ENCODE data around the gene MYL5. TPM values are rescaled to one million over a fixed set of nuclear protein-coding genes. Genes with fewer than 3 reads are reported as not detected.
"Not testable (repeated sequence)": the region's sequence is repeated elsewhere in the genome, so short reads cannot be mapped to it uniquely, and the experiment has no call there.

Gene MYL5
- total RNA-seq, 1 experiment from 2014 or later: 17.1 TPM

GRCh38 chr4:667545-667925, 6.8 kb upstream of the MYL5 start:
- Histone ChIP-seq H3K4me1 (no peaks in the 10 kb centered on the region), H3K27me3 (replicated peaks; ENCODE audit: control insufficient read depth, insufficient read depth, low read length) (no peaks in the 10 kb centered on the region), H3K4me3 (ENCODE audit: low read depth, low read length) (no peak overlapping the region), H3K36me3 (ENCODE audit: control insufficient read depth, insufficient read depth, low read length) (peaks cover 2% of the 10 kb centered on the region; the same call in 1 of the 2 replicates), H3K9me3 (no peaks in the 10 kb centered on the region)
- H3K4me1 Mint-ChIP-seq (ENCODE audit: low read depth, unreplicated experiment): no peaks in the 10 kb centered on the region
- H3K27me3 Mint-ChIP-seq (ENCODE audit: insufficient read depth, unreplicated experiment): no peaks in the 10 kb centered on the region
- H3K36me3 Mint-ChIP-seq (ENCODE audit: insufficient read depth, unreplicated experiment): peaks cover 19% of the 10 kb centered on the region
- no peaks in the 10 kb centered on the region for H3K9me3 Mint-ChIP-seq (ENCODE audit: unreplicated experiment)
- intact Hi-C loops (cut with micrococcal nuclease; ENCODE audit: unreplicated experiment): no loop called here
- no peak overlapping the region for H3K4me3 Mint-ChIP-seq (ENCODE audit: unreplicated experiment)
- ChIA-PET POLR2A (interaction anchor here (0.6 kb wide), 1 partner anchor 56 kb away, joined by 6 read pairs; no protein-coding TSS in a partner anchor), CTCF (interaction anchor here (0.6 kb wide), 1 partner anchor 123 kb away, joined by 3 read pairs; no protein-coding TSS in a partner anchor)
- H3K27ac Mint-ChIP-seq (ENCODE audit: unreplicated experiment): no peak overlapping the region
- no TSS peak for BruUV-seq (replicated peaks)
- TF ChIP-seq, protein P1, sequence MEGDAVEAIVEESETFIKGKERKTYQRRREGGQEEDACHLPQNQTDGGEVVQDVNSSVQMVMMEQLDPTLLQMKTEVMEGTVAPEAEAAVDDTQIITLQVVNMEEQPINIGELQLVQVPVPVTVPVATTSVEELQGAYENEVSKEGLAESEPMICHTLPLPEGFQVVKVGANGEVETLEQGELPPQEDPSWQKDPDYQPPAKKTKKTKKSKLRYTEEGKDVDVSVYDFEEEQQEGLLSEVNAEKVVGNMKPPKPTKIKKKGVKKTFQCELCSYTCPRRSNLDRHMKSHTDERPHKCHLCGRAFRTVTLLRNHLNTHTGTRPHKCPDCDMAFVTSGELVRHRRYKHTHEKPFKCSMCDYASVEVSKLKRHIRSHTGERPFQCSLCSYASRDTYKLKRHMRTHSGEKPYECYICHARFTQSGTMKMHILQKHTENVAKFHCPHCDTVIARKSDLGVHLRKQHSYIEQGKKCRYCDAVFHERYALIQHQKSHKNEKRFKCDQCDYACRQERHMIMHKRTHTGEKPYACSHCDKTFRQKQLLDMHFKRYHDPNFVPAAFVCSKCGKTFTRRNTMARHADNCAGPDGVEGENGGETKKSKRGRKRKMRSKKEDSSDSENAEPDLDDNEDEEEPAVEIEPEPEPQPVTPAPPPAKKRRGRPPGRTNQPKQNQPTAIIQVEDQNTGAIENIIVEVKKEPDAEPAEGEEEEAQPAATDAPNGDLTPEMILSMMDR (IDR thresholded peaks at IDR 0.05; ENCODE audit: insufficient read depth in 1 of 2, low read depth in 1 of 2, low read length in 1 of 2, severe bottlenecking in 1 of 2, unreplicated experiment in 1 of 2): no peak
- DNase-seq: no peak

- H3K27ac Mint-ChIP-seq (ENCODE audit: unreplicated experiment); H3K27me3 Mint-ChIP-seq (ENCODE audit: insufficient read depth, unreplicated experiment); intact Hi-C loops (cut with micrococcal nuclease; ENCODE audit: unreplicated experiment); BruUV-seq (replicated peaks); H3K27me3 ChIP-seq (replicated peaks; ENCODE audit: control insufficient read depth, insufficient read depth, low read length); H3K4me1 Mint-ChIP-seq (ENCODE audit: low read depth, unreplicated experiment); H3K4me3 ChIP-seq (ENCODE audit: low read depth, low read length); DNase-seq; H3K9me3 Mint-ChIP-seq (ENCODE audit: unreplicated experiment); H3K9me3 ChIP-seq; H3K4me3 Mint-ChIP-seq (ENCODE audit: unreplicated experiment); H3K4me1 ChIP-seq; H3K36me3 ChIP-seq (ENCODE audit: control insufficient read depth, insufficient read depth, low read length); POLR2A ChIA-PET: not testable (repeated sequence)
- CTCF ChIA-PET: interaction anchor here (0.6 kb wide), 1 partner anchor 123 kb away, joined by 3 read pairs; no protein-coding TSS in a partner anchor
- peaks cover 26% of the 10 kb centered on the region for H3K36me3 Mint-ChIP-seq (ENCODE audit: insufficient read depth, unreplicated experiment)
These were observed 6.1 kb upstream of the MYL5 start for GRCh38 chr4:668219-668618.

GRCh38 chr4:669806-670559, 4.4 kb upstream of the MYL5 start:
- H3K4me1 Mint-ChIP-seq (ENCODE audit: low read depth, unreplicated experiment); DNase-seq; H3K27me3 Mint-ChIP-seq (ENCODE audit: insufficient read depth, unreplicated experiment); H3K9me3 Mint-ChIP-seq (ENCODE audit: unreplicated experiment); CTCF ChIA-PET; H3K27me3 ChIP-seq (replicated peaks; ENCODE audit: control insufficient read depth, insufficient read depth, low read length); H3K36me3 ChIP-seq (ENCODE audit: control insufficient read depth, insufficient read depth, low read length); H3K4me1 ChIP-seq; H3K4me3 ChIP-seq (ENCODE audit: low read depth, low read length); intact Hi-C loops (cut with micrococcal nuclease; ENCODE audit: unreplicated experiment); H3K9me3 ChIP-seq; H3K27ac Mint-ChIP-seq (ENCODE audit: unreplicated experiment); H3K4me3 Mint-ChIP-seq (ENCODE audit: unreplicated experiment); BruUV-seq (replicated peaks): not testable (repeated sequence)
- H3K36me3 Mint-ChIP-seq (ENCODE audit: insufficient read depth, unreplicated experiment): peaks cover 38% of the 10 kb centered on the region
- POLR2A ChIA-PET: interaction anchor here (0.7 kb wide), 1 partner anchor 47 kb away, joined by 6 read pairs; no protein-coding TSS in a partner anchor

GRCh38 chr4:671769-672168, 2.6 kb upstream of the MYL5 start:
- peaks cover 2% of the 10 kb centered on the region; the same call in 1 of the 2 replicates for H3K36me3 ChIP-seq (ENCODE audit: control insufficient read depth, insufficient read depth, low read length)
- H3K9me3 ChIP-seq: no peaks in the 10 kb centered on the region
- POLR2A ChIA-PET: no interaction called here
- no peaks in the 10 kb centered on the region for H3K27me3 ChIP-seq (replicated peaks; ENCODE audit: control insufficient read depth, insufficient read depth, low read length)
- H3K4me3 ChIP-seq (ENCODE audit: low read depth, low read length): no peak overlapping the region
- CTCF ChIA-PET: no interaction called here
- Mint-ChIP-seq H3K4me3 (ENCODE audit: unreplicated experiment) (no peak overlapping the region), H3K9me3 (ENCODE audit: unreplicated experiment) (no peaks in the 10 kb centered on the region), H3K27me3 (ENCODE audit: insufficient read depth, unreplicated experiment) (no peaks in the 10 kb centered on the region), H3K36me3 (ENCODE audit: insufficient read depth, unreplicated experiment) (peaks cover 38% of the 10 kb centered on the region), H3K4me1 (ENCODE audit: low read depth, unreplicated experiment) (peaks cover 5% of the 10 kb centered on the region), H3K27ac (ENCODE audit: unreplicated experiment) (no peak overlapping the region)
- TF ChIP-seq, protein P1 (IDR thresholded peaks at IDR 0.05; ENCODE audit: insufficient read depth in 1 of 2, low read depth in 1 of 2, low read length in 1 of 2, severe bottlenecking in 1 of 2, unreplicated experiment in 1 of 2): no peak
- intact Hi-C loops (cut with micrococcal nuclease; ENCODE audit: unreplicated experiment): no loop called here
- DNase-seq: no peak
- no TSS peak for BruUV-seq (replicated peaks)
- H3K4me1 ChIP-seq: peaks cover 4% of the 10 kb centered on the region; the same call in 1 of the 2 replicates

Measured in Caco-2 (cell line).